ENCODE measurements around the gene FBXL7. TPM values are rescaled to one million over a fixed set of nuclear protein-coding genes. Genes with fewer than 3 reads are reported as not detected.

Gene FBXL7
- total RNA-seq, 6 experiments from 2014 or later = 0.81 to 1.9 (median 1.3) TPM

DNA sequence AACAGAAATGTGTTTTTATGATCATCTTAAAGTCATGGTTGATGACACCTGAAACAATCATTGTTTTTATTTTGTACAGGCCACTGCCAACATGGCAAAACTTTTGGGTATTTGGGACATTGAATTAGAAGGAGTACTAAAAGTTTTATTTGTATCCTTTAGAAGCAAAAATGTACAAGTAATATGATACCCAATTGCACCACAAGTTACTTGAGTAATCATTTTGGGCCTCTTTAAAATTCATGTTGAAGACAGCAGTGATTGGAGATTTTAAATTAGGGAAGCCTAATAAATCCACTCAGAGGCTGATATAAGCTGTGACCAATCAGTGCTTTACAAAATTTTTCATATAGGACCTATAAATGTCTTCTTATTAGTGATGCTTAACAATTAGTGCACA, 466.7 kb downstream of the FBXL7 start:
- Histone ChIP-seq H3K27ac (no peak overlapping the region), H3K4me1 (no peaks in the 10 kb centered on the region), H3K4me3 (no peak overlapping the region), H3K9me3 (no peaks in the 10 kb centered on the region), H3K27me3 (no peaks in the 10 kb centered on the region), H3K36me3 (no peaks in the 10 kb centered on the region)
- no peak for TF ChIP-seq CTCF (IDR thresholded peaks at IDR 0.05)
- TF ChIP-seq POLR2A (IDR thresholded peaks at IDR 0.05) = no peak
- intact Hi-C loops (cut with DNase I) = no loop called here
- ATAC-seq = no peak
- no peak for DNase-seq

GRCh38 chr5:15968993-15969392, 469.0 kb downstream of the FBXL7 start:
- ATAC-seq (no peak), DNase-seq (no peak)
- no peak for TF ChIP-seq CTCF (IDR thresholded peaks at IDR 0.05)
- no peak for TF ChIP-seq POLR2A (IDR thresholded peaks at IDR 0.05)
- no peaks in the 10 kb centered on the region for H3K27me3 ChIP-seq
- H3K36me3 ChIP-seq = no peaks in the 10 kb centered on the region
- H3K4me1 ChIP-seq = no peaks in the 10 kb centered on the region
- 51% methylated on average over 4 of the region's 4 CpGs for WGBS (ENCODE audit: insufficient coverage, low coverage, low lambda C conversion rate, missing lambda C conversion rate)
- intact Hi-C loops (cut with DNase I) = no loop called here
- no peaks in the 10 kb centered on the region for H3K9me3 ChIP-seq
- no peak overlapping the region for H3K27ac ChIP-seq
- H3K4me3 ChIP-seq = no peak overlapping the region

- no peak overlapping the region for H3K4me3 ChIP-seq
- intact Hi-C loops (cut with DNase I) = no loop called here
- H3K4me1 ChIP-seq = no peaks in the 10 kb centered on the region
- no peaks in the 10 kb centered on the region for H3K27me3 ChIP-seq
- DNase-seq = no peak
- WGBS (ENCODE audit: insufficient coverage, low coverage, low lambda C conversion rate, missing lambda C conversion rate) = 48% methylated on average over 4 of the region's 4 CpGs
- TF ChIP-seq CTCF (IDR thresholded peaks at IDR 0.05) = no peak
- TF ChIP-seq POLR2A (IDR thresholded peaks at IDR 0.05) = no peak
- H3K36me3 ChIP-seq = no peaks in the 10 kb centered on the region
- H3K9me3 ChIP-seq = no peaks in the 10 kb centered on the region
- no peak for ATAC-seq
- H3K27ac ChIP-seq = no peak overlapping the region
These were observed 477.9 kb downstream of the FBXL7 start for GRCh38 chr5:15977851-15978250.

DNA sequence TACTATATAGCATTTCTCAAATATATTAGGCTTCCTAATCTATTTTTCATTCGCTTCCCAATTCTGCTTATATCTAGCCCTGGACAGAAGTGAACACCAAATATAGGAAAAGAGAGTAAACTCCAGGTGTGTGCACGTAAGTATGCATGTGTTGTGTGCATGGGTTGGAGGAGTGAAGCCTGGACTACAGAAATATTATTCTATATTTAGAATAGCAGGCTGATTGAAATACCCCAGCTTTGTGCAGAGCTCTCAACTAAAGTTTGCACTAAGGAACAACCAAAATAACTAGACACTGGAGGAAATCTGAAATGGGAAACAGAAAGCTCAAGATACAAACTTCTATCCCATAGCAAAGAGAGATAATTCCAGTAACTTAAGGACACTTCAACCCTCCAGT, 480.9 kb downstream of the FBXL7 start:
- TF ChIP-seq POLR2A (IDR thresholded peaks at IDR 0.05) (no peak), CTCF (IDR thresholded peaks at IDR 0.05) (no peak)
- H3K36me3 ChIP-seq = no peaks in the 10 kb centered on the region
- H3K27me3 ChIP-seq = no peaks in the 10 kb centered on the region
- no peaks in the 10 kb centered on the region for H3K9me3 ChIP-seq
- no peak overlapping the region for H3K27ac ChIP-seq
- no peaks in the 10 kb centered on the region for H3K4me1 ChIP-seq
- whole genome bisulfite sequencing (ENCODE audit: insufficient coverage, low coverage, low lambda C conversion rate, missing lambda C conversion rate) = 56% methylated on average over 2 of the region's 2 CpGs
- DNase-seq (no peak), ATAC-seq (no peak)
- intact Hi-C loops (cut with DNase I) = no loop called here
- no peak overlapping the region for H3K4me3 ChIP-seq

DNA sequence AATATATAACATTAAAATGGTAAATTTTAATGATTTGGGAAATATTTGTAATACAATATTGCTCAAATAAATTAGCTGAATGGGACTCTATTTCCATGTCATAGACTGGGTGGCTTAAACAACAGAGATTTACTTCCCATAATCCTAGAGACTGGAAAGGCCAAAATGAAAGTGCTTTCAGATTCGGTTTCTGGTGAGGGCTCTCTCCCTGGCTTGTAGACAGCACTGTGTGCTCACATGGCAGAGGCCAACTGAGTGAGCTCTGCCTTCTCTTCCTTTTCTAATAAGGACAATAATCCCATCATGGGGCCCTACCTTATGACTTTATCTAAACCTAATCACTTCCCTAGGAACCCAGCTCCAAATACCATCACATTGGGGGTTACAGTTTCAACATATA, 483.4 kb downstream of the FBXL7 start:
- TF ChIP-seq CTCF (IDR thresholded peaks at IDR 0.05) (no peak), POLR2A (IDR thresholded peaks at IDR 0.05) (no peak)
- H3K4me1 ChIP-seq = no peaks in the 10 kb centered on the region
- no peaks in the 10 kb centered on the region for H3K27me3 ChIP-seq
- intact Hi-C loops (cut with DNase I) = no loop called here
- ATAC-seq = peak; percentile 52 to 74 (median 68)
- H3K9me3 ChIP-seq = no peaks in the 10 kb centered on the region
- DNase-seq = no peak
- H3K36me3 ChIP-seq = no peaks in the 10 kb centered on the region
- 50% methylated on average over 1 of the region's 1 CpG for WGBS (ENCODE audit: insufficient coverage, low coverage, low lambda C conversion rate, missing lambda C conversion rate)
- H3K27ac ChIP-seq = no peak overlapping the region
- H3K4me3 ChIP-seq = no peak overlapping the region

Measured in right lobe of liver (tissue), 6 donors.